NCI-H2196 treated with DMSO at 0.1 percent for 48 hours (cell line): Measurements from ENCODE around the gene TMEM255A.
A peak's percentile ranks its signal among the peaks of the same experiment; 100 is the strongest.

ENCODE experiments used
- DNase-seq: peaks from one replicate; lab custom pipeline; 2025; ENCODE audit not compliant: unreplicated experiment; lab: John Stamatoyannopoulos, UW

TMEM255A gene

DNA sequence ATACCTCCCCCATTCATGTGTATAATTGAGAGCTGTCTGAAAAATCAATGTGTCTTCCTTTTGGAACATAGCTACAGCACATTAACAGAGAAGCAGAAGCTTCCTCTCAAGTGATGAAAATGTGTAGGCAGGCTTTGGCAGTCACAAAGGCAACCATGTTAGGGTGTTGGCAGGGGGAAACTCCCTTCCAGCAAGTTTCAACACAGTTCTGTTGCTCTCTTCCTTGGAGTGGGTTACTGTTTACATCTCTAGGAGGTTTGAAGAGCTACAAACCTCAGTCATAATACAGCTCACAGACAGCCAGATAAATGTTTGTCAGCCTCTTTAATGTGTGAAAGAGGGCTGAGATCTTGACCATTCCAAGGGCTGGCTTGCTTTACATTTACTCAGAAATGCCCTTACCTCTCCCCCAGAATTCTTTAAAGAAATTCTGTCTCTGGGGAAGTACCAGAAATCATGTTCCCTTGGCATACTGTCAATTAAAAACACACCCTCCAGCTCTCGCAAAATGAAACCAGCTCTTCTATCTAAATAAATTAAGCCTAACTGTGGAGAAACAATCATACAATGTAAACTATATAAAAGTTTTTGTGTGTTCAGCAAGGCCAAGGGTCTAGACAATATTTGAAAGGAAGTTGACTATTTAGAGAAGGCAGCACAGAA is 41.8 kb downstream of the TMEM255A start:
- no peak for DNase-seq

DNA sequence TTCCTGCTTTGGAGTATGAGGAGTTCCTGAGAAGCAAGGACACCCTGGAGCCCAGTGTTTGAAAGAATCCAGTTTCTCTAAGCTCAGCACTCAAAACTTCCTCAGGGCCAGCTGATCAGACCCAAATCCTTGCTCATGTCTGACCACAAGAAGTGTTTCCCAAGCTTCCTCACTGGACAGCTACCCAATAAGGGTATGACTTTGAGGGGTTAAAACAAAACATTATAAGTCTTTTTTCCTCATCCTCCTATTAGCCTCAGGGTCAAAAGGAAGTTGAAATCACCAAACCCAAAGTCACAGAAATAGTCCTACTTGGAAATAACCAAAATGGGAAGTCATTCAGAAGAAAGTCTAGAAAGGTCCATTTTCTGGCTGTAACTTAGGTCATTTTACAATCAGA is 46.9 kb downstream of the TMEM255A start:
- no peak for DNase-seq

DNA sequence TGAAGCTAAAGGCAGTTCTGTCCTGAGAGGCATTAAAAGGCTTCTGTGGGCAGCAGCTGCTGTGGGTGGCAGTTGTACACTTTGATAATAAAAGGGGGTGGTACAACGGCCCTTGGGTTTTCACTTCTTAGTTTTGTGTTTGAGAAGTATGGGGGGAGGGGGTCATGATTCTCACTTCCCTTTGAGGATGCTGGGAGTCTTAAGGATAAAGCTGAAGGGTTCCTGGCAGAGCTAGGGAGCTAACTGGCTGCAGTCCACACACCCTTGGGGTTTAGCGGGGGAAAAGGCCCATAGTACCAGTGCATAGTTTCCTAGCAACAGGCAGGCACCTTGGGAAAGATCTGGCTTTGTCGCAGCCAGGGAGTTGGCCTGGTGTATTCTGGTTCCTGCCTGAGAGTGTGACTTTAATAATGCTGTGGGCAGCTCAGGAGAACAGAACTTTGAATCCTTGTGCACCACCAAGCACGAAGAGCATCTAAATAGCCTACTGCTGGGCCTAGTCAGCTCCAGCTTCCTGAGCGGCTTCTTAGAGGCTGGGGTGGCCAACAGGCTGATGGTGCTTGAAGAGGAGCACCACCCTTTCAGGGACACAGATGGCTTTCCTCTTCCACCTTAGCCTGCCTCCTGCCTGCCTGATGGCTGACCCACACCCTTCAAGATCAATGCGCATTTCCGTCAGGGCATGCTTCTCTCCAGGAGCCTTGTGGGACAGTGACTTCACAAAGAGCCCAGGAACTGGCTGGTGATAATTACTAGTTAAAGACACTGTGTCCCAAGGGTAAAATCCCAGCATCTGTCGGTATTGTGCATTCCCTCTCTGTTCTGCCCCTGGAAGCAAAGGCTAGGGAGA is 48.2 kb downstream of the TMEM255A start:
- no peak for DNase-seq

DNA sequence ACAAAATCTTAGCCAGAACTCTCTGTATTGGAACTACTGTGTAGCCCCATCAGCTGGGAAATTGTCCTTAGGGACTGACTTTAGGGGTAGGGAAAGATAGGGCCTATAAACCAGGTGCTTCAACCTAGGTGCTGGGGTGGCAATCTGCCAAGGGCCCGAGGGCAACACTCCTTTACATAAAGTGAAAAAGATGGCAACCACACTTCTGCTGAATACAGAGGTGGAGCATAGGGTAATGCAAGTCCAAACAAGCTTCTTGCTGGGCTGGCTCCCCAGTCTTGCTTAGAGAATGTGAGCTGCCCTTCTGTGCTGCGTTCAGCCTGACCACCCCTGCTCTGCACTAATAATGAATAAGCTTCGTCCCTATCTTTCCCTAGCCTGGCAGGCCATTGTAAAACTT is 50.9 kb downstream of the TMEM255A start:
- DNase-seq: no peak

DNA sequence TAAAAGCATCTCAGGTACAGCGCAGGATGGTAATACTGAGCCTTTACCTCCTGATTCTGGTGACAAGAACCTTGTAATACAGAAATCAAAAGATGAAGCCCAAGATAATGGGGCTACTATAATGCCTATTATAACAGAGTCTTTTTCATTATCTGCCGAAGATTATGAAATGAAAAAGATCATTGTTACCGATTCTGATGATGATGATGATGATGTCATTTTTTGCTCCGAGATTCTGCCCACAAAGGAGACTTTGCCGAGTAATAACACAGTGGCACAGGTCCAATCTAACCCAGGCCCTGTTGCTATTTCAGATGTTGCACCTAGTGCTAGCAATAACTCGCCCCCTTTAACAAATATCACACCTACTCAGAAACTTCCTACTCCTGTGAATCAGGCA is 57.5 kb downstream of the TMEM255A start:
- DNase-seq: no peak

DNA sequence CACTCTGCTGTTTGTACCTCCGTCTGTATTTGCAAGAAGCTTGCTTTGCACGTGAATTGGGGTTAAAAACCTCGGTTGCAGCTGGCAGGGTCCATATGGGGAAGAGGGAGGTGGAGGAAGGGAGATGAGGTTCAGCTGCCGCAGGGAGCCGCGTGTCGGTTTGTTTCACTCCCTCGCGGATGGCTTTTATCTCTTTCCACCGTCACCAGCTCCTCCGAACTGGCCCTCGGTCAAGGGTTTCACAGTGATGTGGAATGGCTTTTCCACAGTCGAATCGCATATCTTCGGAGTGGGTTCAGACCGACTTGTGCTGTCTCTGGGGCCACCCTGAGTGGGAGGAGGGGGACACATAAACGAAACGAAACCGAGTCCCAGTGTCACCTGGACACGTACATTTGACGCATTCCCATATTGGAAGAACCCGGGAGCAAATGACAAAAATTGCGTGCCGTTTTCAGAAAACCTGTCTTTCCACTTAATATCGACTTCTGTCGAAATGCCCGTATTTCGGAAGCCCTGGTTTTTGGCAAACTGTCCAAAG is 59.7 kb downstream of the TMEM255A start:
- DNase-seq: no peak

DNA sequence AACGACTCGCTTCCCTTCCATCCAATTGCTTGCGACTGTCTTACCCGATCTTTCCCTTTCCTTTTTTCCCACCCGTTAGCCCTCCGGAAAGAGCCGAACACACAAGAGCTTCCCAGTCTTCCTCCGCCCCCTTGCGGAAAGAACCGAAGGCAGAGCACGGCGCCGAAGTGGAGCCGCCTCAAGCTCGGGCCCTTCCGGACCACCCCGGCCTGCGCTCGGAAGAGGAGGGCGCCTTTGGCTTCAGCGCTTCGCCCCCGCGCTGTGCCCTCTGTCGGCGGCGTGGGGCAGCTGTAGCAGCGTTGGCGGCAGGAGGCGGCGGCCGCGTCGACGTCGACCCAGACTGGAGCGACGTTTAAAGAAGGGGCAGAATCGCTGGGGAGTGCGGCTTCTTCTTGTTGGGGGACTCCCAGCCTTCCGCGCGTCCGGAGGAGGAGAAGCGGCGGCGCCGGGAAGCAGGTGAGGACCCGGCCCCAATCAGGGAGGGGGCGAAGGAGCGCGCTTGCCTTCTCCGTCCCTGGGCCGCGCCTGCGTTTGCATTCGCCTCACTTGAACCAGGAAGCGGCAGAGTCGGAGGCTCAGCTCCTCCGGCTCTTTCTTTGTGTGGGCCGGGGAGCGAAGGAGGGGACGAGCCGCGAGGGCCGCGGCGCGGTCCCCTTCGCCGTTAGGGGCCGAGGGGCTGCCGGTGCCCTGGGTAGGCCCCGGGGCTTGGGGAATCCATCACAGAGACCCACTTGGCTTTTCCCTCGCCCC is 60.6 kb downstream of the TMEM255A start, which contains the start of gene ZBTB33:
TSS of gene ZBTB33 (plus strand) at position 291 of the 750 bp plus-strand sequence. CDS start 2,604 bp downstream, outside the sequence.
- DNase-seq: peak; percentile 77

DNA sequence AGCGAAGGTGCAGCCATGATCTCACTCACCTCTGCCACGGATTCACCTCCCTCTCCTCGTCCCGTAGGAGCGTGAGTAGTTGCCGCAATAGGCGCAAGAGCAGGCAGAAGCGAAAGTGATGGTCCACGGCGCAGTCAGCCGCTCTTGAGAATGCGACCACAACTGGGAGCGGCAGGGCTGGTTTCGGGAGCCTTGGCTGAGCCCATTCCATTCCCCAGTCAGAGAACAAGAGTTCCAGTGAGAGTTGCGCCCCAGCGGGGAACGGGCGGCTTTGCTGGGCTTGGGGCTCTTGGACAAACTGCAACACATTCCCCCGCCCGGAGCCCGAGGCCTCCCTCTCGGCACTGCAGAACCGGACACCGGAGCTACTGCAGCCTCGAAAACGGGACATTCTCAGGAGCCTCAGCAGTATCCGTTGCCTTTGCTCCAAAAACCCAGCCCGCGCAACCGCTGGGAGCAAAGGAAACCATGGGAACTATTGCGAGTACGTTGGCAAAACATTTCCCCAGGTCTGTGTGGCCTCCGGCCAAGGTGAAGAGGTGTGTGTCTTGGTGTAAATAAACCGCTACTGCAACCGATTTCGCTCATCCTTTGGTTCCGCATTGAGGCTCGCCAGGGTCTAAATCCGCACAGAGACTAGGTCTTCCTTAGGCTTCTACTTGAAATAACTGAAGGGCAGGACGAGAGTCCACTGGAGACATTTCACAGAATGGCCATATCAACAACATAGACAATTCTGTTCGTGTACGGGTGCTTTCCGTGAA is 66.3 kb downstream of the TMEM255A start:
- DNase-seq: peak; percentile 34

DNA sequence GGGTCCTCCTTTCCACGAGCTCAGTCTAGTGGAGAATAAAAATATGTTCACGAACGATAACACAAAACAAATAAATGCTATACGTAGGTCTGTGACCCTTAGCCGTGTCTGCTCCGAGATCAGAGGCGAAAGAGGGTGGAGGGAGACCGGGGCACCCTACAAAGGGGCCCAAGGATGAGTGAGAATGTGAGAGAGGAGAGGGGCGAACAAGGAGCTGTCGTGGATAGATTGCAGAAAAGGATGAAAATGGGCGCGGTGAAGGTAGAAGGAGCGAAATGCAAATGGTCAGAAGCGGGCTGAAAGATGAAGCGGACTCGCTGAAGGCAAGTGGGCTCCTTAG is 66.9 kb downstream of the TMEM255A start:
- DNase-seq: no peak

DNA sequence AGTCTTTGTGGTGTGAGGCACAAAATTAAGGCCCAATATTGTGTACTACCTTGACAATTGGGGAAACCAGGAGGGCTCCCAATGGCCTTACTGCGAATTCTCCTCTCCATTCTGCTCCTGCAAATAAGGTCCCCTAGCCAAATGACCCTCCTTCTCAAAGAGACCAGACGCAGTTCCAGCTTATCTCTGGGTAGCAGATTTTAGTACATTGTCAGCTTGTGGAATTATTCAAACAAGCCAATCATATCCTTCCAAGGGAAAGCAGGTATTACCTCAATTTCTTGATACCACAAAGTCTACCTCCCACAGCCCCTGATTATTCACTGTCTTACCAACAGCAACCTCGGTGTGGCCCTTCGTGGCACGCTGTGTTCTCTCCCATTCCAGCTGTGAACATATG is 68.4 kb downstream of the TMEM255A start:
- no peak for DNase-seq

DNA sequence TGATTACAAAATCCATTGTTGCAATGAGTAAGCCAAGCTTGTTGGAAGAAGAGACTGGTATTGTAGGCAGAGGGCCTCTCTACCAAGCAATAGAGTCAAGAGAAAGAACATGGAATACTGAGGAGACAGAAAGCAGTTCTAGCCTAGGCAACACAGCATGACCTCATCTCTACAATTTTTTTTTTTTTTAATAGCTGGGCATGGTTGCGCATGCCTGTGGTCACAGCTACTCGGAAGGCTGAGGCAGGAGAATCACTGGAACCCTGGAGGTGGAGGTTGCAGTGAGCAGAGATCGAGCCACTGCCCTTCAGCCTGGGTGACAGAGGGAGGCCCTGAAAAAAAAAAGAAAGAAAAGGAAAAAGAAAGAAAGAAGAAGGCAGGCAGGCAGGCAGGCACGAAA is 72.3 kb downstream of the TMEM255A start:
- DNase-seq: no peak

DNA sequence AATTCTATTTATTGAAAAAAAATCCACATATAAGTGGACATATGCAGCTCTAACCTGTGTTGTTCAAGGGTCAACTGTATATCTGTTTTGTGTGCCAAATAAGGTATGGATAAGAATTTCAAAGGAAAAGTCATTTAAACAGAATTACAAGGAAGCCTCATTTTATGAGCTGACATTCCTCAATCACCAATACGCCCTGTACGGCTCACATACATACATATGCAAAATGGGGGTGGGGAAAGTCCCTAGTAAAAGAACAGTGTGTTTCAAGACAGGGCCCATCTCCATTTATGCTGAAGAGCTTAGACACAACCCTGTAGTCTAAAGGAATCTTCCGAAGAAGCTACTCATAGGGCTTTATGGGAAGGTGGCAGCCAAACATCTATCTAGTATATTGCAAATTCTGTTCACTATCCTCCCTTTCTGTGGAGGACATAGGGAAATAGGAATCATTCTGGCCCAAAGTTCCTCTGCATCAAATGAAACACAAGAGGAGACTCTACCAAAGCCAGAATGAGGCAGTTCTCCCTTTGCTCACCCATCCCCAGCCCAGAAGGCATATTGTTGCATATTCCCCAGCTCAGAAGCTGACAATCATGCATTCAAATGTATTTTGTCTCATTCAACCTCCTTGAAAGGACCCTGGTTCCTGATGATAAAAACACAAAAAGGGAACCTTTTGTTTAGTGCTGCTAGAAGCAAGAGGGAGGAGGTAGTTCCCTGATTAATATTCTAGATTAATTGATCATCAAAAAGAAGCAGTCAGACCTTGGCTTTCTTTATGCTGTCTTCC is 74.4 kb downstream of the TMEM255A start:
- DNase-seq: no peak

DNA sequence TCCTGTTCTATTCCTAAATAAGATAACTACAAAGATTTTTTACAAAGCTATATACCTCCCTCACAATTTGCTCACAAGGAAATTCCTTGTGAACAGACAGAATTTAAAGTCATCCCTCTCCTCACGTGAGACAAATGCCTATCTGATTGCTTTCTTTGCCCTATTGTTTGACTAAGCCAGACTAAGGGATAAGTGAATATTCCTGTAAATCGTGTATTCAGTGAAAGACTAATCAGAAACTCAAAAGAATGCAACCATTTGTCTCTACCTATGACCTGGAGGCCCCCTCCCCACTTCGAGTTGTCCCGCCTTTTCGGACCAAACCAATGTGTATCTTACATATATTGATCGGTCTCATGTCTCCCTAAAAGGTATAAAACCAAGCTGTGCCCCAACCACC is 76.0 kb downstream of the TMEM255A start:
- no peak for DNase-seq

DNA sequence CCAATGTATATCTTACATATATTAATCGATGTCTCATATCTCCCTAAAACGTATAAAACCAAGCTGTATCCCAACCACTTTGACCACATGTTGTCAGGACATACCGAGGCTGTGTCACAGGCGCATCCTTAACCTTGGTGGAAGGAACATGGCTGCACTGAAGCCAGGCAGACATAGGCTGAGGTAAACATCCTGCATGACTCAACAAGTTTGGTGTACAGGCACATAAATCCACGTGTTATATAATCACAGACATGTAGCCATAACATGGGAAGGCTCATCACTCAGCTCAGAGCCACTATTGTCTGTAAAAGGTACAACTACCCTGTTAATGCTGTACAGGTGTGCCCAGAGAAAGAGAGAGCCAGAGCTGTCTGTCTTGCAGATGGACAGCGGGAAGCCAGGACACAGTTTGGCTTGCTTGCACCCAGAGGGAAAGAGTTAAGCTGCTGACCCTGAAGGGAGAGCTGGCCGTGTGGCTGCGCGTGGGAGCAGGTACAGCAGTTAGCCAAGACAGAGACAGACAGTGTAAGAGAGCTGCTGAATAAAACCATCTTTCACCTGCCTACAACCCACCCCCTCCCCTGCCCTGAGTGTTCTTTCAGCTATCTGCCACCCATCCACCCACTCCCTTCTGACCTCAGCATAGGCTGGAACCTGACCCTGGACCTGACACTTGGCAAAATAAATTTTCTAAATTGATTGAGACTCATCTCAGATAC is 82.9 kb downstream of the TMEM255A start:
- no peak for DNase-seq

DNA sequence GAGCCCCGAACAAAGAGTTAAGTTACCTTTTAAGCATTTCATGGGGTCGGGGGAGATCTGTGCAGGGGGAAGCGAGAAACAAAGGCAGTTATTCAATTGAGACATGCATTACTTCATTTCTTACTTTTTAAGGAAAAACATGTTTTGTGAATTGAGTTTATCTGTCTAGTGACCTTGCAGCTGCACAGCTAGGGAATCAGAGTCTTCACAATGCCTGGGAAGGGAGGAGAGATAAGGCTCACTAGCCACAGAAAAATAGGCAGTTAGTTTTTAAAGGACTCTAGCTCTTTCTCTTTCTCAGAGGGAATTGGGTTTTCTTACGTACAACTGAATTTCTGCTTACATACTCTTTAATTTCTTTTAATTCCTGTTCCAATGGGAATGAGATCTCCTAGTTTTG is 86.9 kb downstream of the TMEM255A start:
- no peak for DNase-seq

DNA sequence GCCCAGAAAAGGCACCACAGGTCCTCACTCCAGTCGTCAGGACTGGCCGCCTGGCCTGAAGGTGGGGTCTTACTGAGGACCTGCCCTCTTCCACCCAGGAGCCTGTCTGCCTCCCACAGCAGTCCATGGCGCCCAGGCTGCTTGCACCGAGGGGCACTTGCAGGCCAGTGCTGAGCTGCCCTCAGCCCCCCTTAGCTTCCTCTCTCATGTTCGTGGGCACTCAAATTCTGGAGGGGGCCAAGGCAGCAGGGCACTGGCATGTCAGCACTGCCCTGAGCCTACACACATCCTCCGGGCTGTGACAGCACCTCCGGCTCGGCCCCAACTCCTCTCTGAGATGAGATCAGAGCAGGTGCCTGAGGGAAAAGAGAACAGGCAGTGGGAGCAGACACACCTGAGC is 87.9 kb downstream of the TMEM255A start:
- DNase-seq: no peak

DNA sequence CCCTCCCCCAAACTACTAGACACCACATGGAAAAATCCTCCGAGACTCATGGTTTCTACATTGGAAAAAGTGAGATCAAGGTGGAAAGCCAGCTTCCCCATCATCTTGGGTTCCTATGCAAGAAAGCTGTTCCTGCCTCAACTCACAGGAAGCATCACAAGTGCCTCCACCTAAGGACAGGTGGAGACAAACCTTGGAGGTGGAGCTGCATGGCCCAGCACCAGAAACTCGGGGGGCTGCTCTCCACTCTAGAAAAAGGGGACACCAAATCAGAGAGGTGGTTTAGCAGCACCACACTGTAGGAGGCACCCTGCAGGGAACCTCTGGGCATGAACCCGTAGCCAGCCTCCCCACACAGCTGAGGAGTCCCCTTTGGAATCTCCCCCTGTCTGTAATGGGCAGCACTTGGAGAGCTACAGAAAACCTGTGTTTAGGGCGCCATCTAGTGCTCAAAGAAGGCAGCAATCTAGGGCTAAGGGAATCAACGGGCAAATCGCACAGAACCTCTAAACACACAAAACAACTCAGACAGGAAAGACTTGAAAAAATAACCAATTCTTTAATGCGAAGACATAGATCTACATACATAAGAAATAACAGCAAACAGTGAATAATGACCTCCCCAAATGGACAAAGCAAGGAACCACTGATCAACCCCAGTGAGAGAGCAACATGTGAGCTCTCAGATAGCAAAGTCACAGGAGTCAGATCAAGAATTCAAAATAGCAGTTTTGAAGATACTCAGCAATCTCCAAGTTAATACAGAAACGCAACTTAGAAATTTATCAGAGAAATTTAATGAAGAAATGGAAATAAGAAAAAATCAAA is 97.6 kb downstream of the TMEM255A start:
- no peak for DNase-seq
